GM12872 (cell line): ENCODE results near the gene ANAPC2.

ENCODE experiments used
- CTCF ChIP-seq: IDR thresholded peaks from 3 replicates; pipeline ENCODE4 v1.5.1; 2011; ENCODE audit warnings: low read depth, mild to moderate bottlenecking, low read length, moderate library complexity; ENCODE audit not compliant: insufficient read depth

ANAPC2 gene

GRCh38 chr9:137228968-137229896, 40.9 kb upstream of the ANAPC2 start:
- TF ChIP-seq CTCF, result no peak

DNA sequence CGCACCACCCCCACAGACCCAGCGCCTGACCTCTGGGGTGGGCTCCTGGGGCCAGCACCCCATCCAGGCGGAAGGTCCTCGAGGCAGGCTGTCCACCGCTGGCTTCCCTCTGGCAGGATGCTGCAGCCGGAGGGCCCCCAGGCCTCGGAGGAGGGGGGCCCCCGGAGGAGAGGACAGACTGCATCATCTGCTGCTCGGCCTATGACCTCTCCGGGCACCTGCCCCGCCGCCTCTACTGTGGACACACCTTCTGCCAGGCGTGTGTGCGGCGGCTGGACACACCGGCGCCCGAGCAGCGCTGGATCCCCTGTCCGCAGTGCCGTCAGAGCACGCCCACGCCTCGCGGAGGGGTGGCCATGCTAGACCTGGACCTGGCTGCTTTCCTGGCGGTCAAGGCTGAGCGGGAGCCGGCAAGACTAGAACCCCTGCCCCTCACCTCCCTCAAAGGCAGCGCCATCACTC, 40.2 kb upstream of the ANAPC2 start:
- no peak for TF ChIP-seq CTCF

GRCh38 chr9:137227853-137228505, 39.6 kb upstream of the ANAPC2 start:
- TF ChIP-seq CTCF, result no peak

- TF ChIP-seq CTCF, result peak; percentile 97
Observed at GRCh38 chr9:137227054-137227852, 38.9 kb upstream of the ANAPC2 start, which contains the start of gene RNF224. TSS of gene RNF224 (plus strand) at chr9:137227502. CDS start at chr9:137228336, 834 bp downstream.

DNA sequence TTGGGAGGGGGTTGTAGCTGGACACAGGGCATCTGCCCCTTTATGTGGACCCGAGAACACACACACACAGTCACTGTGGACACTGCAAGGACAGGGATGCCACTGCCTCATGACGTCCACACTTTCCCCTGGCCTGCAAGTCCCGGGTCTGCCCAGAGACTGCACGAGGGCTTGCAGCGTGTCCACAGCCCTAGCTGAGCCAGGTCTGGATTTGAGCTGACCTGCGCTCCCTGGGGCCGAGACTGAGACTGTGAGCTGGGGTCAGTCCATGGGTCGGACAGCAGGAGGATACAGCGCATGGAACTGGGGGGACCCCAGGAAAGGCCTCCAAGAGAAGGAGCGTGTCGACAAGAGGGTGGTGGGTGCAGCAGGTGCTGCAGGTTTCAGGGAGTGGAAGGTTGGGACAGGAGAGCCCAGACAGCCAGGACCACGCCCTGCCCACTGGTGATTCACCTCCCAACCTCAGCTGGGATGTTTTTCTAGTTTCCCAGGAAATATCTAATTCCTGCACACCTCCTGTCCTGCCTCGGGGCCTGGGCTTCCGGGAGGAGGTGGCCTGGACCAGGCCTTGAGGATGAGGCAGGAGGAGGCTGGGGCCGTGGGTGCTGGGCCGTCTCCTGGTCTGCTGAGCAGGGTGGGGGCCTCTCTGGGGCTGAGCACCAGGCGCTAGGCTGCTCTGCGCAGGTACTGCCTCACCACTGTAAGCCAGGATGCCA, 38.1 kb upstream of the ANAPC2 start:
- TF ChIP-seq CTCF, result no peak

- TF ChIP-seq CTCF, result no peak
Observed at GRCh38 chr9:137225699-137226331, 37.5 kb upstream of the ANAPC2 start.
